Fibroblast of pulmonary artery (primary cell): ENCODE measurements around the gene PTBP1.

Experiments used
- DNase-seq: peaks from one replicate; pipeline ENCODE4 v3.0.0-alpha.2; 2010; ENCODE audit warnings: low read depth
- H3K4me3 ChIP-seq: replicated peaks from 2 replicates; pipeline ENCODE4 v1.5.1; 2011; ENCODE audit warnings: low read depth, mild to moderate bottlenecking, control low read depth, low read length, moderate library complexity
- CTCF ChIP-seq: IDR thresholded peaks from 2 replicates; pipeline ENCODE4 v1.5.1; 2011; ENCODE audit warnings: mild to moderate bottlenecking, control low read depth, low read length, inconsistent platforms; ENCODE audit errors: missing control alignments

The PTBP1 gene

GRCh38 chr19:811506-812048 lies 14.3 kb downstream of the PTBP1 start:
- no peak overlapping the region for H3K4me3 ChIP-seq
- DNase-seq = no peak
- no peak for TF ChIP-seq CTCF

GRCh38 chr19:812049-812746 lies 14.9 kb downstream of the PTBP1 start:
- TF ChIP-seq CTCF = no peak
- no peak for DNase-seq
- H3K4me3 ChIP-seq = no peak overlapping the region

GRCh38 chr19:812747-813218 lies 15.5 kb downstream of the PTBP1 start:
- no peak for DNase-seq
- H3K4me3 ChIP-seq = no peak overlapping the region
- TF ChIP-seq CTCF = no peak

- no peak for TF ChIP-seq CTCF
- no peak for DNase-seq
- H3K4me3 ChIP-seq = no peak overlapping the region
Observed at GRCh38 chr19:813219-814151, 16.2 kb downstream of the PTBP1 start.

GRCh38 chr19:814152-815078 lies 17.2 kb downstream of the PTBP1 start:
- no peak for DNase-seq
- H3K4me3 ChIP-seq = no peak overlapping the region
- no peak for TF ChIP-seq CTCF

GRCh38 chr19:815079-815774 lies 18.0 kb downstream of the PTBP1 start:
- TF ChIP-seq CTCF = no peak
- DNase-seq = no peak
- H3K4me3 ChIP-seq = no peak overlapping the region
